Thyroid gland (tissue), 4 donors: ENCODE data around the gene DDX18. TPM values are rescaled to one million over a fixed set of nuclear protein-coding genes. Genes with fewer than 3 reads are reported as not detected.

Experiments used
- DNase-seq, 2 donors: peaks; one replicate each; pipeline ENCODE4 v3.0.0-alpha.2; 2019
- H3K27ac ChIP-seq, 3 donors: fragments of 200-600 bp; sonication (generic); 1 replicate in 2 of 3; 2 replicates in 1 of 3; pipeline ENCODE4 v1.5.1; 2016 to 2019; ENCODE audit warnings: mild to moderate bottlenecking in 1 of 3, moderate library complexity in 1 of 3
- H3K27me3 ChIP-seq: fragments of 200-600 bp; sonication (generic); one replicate; pipeline ENCODE4 v1.5.1; 2019
- H3K36me3 ChIP-seq, 2 donors: fragments of 200-600 bp; sonication (generic); one replicate each; pipeline ENCODE4 v1.5.1; 2016 to 2019
- H3K4me1 ChIP-seq, 2 donors: fragments of 200-600 bp; sonication (generic); one replicate each; pipeline ENCODE4 v1.5.1; 2017 to 2019
- H3K4me3 ChIP-seq, 3 donors: fragments of 200-600 bp; sonication (generic); replicated peaks in 1 of 3; 1 replicate in 2 of 3; 2 replicates in 1 of 3; pipeline ENCODE4 v1.5.1; 2016; ENCODE audit warnings: mild to moderate bottlenecking in 1 of 3
- H3K9me3 ChIP-seq: fragments of 200-600 bp; sonication (generic); one replicate; pipeline ENCODE4 v1.5.1; 2017
- CTCF ChIP-seq, 6 experiments: fragments of 200-600 bp in 3 of 6; fragments of 450-650 bp in 3 of 6; sonication (generic) in 3 of 6; IDR thresholded peaks; one replicate each; pipeline ENCODE4 v1.5.1; 2016 to 2019; ENCODE audit warnings: antibody characterized with exemption in 6 of 6, mild to moderate bottlenecking in 2 of 6, inconsistent platforms in 1 of 6, moderate library complexity in 1 of 6
- POLR2A ChIP-seq, 2 donors: fragments of 450-650 bp; IDR thresholded peaks; one replicate each; pipeline ENCODE4 v1.6.1; 2017; ENCODE audit warnings: antibody characterized with exemption in 2 of 2, mild to moderate bottlenecking in 2 of 2, moderate library complexity in 1 of 2
- WGBS, 2 donors: methylation state at CpG; one replicate each; pipeline ENCODE4 v1.1.5; 2017; 5-methylcytosine and 5-hydroxymethylcytosine counted together
- intact Hi-C: fragments of 100-400 bp; cut with DNase I; formaldehyde crosslinking; loops from one replicate; pipeline ENCODE4 v1.15.1; 2023
- total RNA-seq, 4 donors: library from RNA; depleted of rRNA; stranded (reverse); fragments of >200 nt; gene quantifications; one replicate each; pipeline ENCODE4 v1.2.3, GENCODE V29; 2016

Gene DDX18
- total RNA-seq, 4 donors from 2014 or later = 47.6 to 65.6 (median 49.0) TPM

GRCh38 chr2:117832905-117833613 is 18.6 kb downstream of the DDX18 start:
- Histone ChIP-seq H3K36me3 (peaks cover 16 to 26% of the 10 kb centered on the region in 2 donors), H3K27ac (no peak overlapping the region), H3K9me3 (no peaks in the 10 kb centered on the region), H3K27me3 (no peaks in the 10 kb centered on the region), H3K4me3 (no peak overlapping the region), H3K4me1 (peaks cover 0 to 9% of the 10 kb centered on the region in 2 donors)
- intact Hi-C loops = no loop called here
- 78 to 86% methylated on average over 9 of the region's 9 CpGs for WGBS, 2 donors
- peak in 1 of 2 donors; percentile 7 for DNase-seq
- no peak for TF ChIP-seq POLR2A (IDR thresholded peaks at IDR 0.05)
- TF ChIP-seq CTCF (IDR thresholded peaks at IDR 0.05) = no peak

- TF ChIP-seq CTCF (IDR thresholded peaks at IDR 0.05) (no peak), POLR2A (IDR thresholded peaks at IDR 0.05) (no peak)
- 81 to 88% methylated on average over 3 of the region's 3 CpGs for WGBS, 2 donors
- no peak for DNase-seq
- peaks cover 10 to 19% of the 10 kb centered on the region in 2 donors for H3K36me3 ChIP-seq
- no peak overlapping the region for H3K4me3 ChIP-seq
- H3K4me1 ChIP-seq = peaks cover 0 to 9% of the 10 kb centered on the region in 2 donors
- intact Hi-C loops = no loop called here
- no peaks in the 10 kb centered on the region for H3K9me3 ChIP-seq
- no peak overlapping the region for H3K27ac ChIP-seq
- H3K27me3 ChIP-seq = no peaks in the 10 kb centered on the region
Measured at GRCh38 chr2:117833911-117834310, 19.4 kb downstream of the DDX18 start.

GRCh38 chr2:117834992-117835391 is 20.5 kb downstream of the DDX18 start:
- DNase-seq = no peak
- Histone ChIP-seq H3K4me1 (peaks cover 0 to 9% of the 10 kb centered on the region in 2 donors), H3K9me3 (no peaks in the 10 kb centered on the region), H3K36me3 (peaks cover 4 to 8% of the 10 kb centered on the region in 2 donors), H3K27ac (no peak overlapping the region), H3K4me3 (no peak overlapping the region), H3K27me3 (no peaks in the 10 kb centered on the region)
- intact Hi-C loops = loop anchor here (5.0 kb wide), 1 partner anchor 167 kb away; no protein-coding TSS in a partner anchor
- 92% methylated on average over 3 of the region's 3 CpGs for WGBS, 2 donors
- no peak for TF ChIP-seq POLR2A (IDR thresholded peaks at IDR 0.05)
- TF ChIP-seq CTCF (IDR thresholded peaks at IDR 0.05) = no peak

GRCh38 chr2:117835990-117836760 is 21.7 kb downstream of the DDX18 start:
- TF ChIP-seq CTCF (IDR thresholded peaks at IDR 0.05) (peak; percentile 68 to 91 (median 82)), POLR2A (IDR thresholded peaks at IDR 0.05) (peak in 1 of 2 donors; percentile 10)
- peak overlapping the region in 2 of 3 donors; percentile 30 to 37 for H3K4me3 ChIP-seq
- intact Hi-C loops = loop anchor here (5.0 kb wide), 1 partner anchor 166 kb away; no protein-coding TSS in a partner anchor
- H3K27me3 ChIP-seq = no peaks in the 10 kb centered on the region
- no peaks in the 10 kb centered on the region for H3K36me3 ChIP-seq
- WGBS, 2 donors = 0 to 5% methylated on average over 36 to 45 of the region's 53 CpGs
- peaks cover 0 to 9% of the 10 kb centered on the region in 2 donors for H3K4me1 ChIP-seq
- H3K9me3 ChIP-seq = no peaks in the 10 kb centered on the region
- DNase-seq = peak; percentile 87 to 92
- peak overlapping the region in 1 of 3 donors; percentile 31 for H3K27ac ChIP-seq

- 91 to 92% methylated on average over 2 of the region's 2 CpGs for whole genome bisulfite sequencing, 2 donors
Measured at GRCh38 chr2:117845304-117845703, 30.8 kb downstream of the DDX18 start.

More at GRCh38 chr2:117845304-117845703, 30.8 kb downstream of the DDX18 start:
- DNase-seq = no peak
- Histone ChIP-seq H3K4me3 (no peak overlapping the region), H3K4me1 (no peaks in the 10 kb centered on the region), H3K9me3 (no peaks in the 10 kb centered on the region), H3K27ac (no peak overlapping the region), H3K36me3 (no peaks in the 10 kb centered on the region), H3K27me3 (no peaks in the 10 kb centered on the region)
- intact Hi-C loops = no loop called here
- no peak for TF ChIP-seq CTCF (IDR thresholded peaks at IDR 0.05)
- no peak for TF ChIP-seq POLR2A (IDR thresholded peaks at IDR 0.05)
